H1 (cell line): ENCODE measurements around the gene ATP1B3. TPM values are rescaled to one million over a fixed set of nuclear protein-coding genes. Genes with fewer than 3 reads are reported as not detected.

Experiments used
- BRCA1 ChIP-seq: IDR thresholded peaks from 2 replicates; pipeline ENCODE4 v1.6.1; 2012; ENCODE audit warnings: low read depth, low read length, improper control_type of control experiment
- CHD7 ChIP-seq: fragments of 300-600 bp; sonication (generic); IDR thresholded peaks from 2 replicates; pipeline ENCODE4 v1.7.1; 2012; ENCODE audit warnings: low read length, moderate library complexity, mild to moderate bottlenecking, inconsistent platforms; ENCODE audit not compliant: insufficient replicate concordance
- polyA plus RNA-seq, 7 experiments: library from polyadenylated mRNA; depleted of rRNA in 3 of 7; stranded (reverse) in 5 of 7; unstranded in 2 of 7; fragments of >200 nt in 5 of 7; fragments of 200-250 nt in 2 of 7; gene quantifications; 1 replicate in 5 of 7; 2 replicates in 1 of 7; 4 replicates in 1 of 7; pipeline versions ENCODE4 v1.2.1 to v1.2.3, GENCODE V29; 2011 to 2013; ENCODE audit warnings: missing spikeins in 2 of 7, mixed read lengths in 2 of 7
- total RNA-seq: library from RNA; stranded (reverse); fragmentation: NEBNext Ultra II Directional; extraction: Animal tissue kit (Norgen Biotek cat#: 25700); gene quantifications from 2 replicates; pipeline ENCODE4 v1.2.1, GENCODE V29; 2021

ATP1B3 gene
- total and polyA plus RNA-seq, 2 of the 8 experiments (the other 6 are each of a cell fraction or from before 2014, with no cell fraction given) = 233 to 342 TPM

- TF ChIP-seq CHD7 (no peak), BRCA1 (no peak)
These were observed 31.6 kb upstream of the ATP1B3 start (continued) for GRCh38 chr3:141844812-141845211.
